Sigmoid colon (tissue), 3 donors: ENCODE data around the gene MCCC2.

ENCODE experiments used
- POLR2A ChIP-seq, 2 donors: fragments of 450-650 bp; IDR thresholded peaks; one replicate each; pipeline ENCODE4 v1.6.1; 2016; ENCODE audit warnings: antibody characterized with exemption in 2 of 2, mild to moderate bottlenecking in 2 of 2, moderate library complexity in 2 of 2
- TF ChIP-seq, protein P1 (sequence below), 4 experiments: fragments of 450-650 bp in 3 of 4; fragments of 200-600 bp in 1 of 4; IDR thresholded peaks; one replicate each; pipeline ENCODE4 v1.5.1; 2016 to 2019; ENCODE audit warnings: antibody characterized with exemption in 4 of 4, mild to moderate bottlenecking in 3 of 4, moderate library complexity in 2 of 4

DNA sequence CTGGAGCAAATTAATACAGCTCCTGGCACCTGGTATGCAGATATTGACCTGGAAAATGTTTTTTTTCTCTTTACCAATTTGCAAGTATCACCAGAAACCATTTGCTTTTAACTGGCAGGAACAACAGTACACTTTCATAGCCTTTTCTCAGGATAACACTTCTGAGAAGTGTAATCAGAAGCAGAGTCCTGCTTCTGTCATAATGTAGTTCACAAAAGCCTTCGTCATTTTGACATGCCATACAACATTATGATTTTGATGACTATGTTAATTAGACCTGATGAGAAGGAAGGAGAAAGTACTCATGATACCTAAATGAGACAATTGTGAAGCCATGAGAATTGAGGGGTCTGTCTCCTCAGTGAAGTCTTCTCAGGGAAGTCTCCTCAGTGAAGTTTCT is 90.8 kb downstream of the MCCC2 start:
- TF ChIP-seq, protein P1, sequence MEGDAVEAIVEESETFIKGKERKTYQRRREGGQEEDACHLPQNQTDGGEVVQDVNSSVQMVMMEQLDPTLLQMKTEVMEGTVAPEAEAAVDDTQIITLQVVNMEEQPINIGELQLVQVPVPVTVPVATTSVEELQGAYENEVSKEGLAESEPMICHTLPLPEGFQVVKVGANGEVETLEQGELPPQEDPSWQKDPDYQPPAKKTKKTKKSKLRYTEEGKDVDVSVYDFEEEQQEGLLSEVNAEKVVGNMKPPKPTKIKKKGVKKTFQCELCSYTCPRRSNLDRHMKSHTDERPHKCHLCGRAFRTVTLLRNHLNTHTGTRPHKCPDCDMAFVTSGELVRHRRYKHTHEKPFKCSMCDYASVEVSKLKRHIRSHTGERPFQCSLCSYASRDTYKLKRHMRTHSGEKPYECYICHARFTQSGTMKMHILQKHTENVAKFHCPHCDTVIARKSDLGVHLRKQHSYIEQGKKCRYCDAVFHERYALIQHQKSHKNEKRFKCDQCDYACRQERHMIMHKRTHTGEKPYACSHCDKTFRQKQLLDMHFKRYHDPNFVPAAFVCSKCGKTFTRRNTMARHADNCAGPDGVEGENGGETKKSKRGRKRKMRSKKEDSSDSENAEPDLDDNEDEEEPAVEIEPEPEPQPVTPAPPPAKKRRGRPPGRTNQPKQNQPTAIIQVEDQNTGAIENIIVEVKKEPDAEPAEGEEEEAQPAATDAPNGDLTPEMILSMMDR (IDR thresholded peaks at IDR 0.05) = no peak
- TF ChIP-seq POLR2A (IDR thresholded peaks at IDR 0.05) = no peak
